GM12878 (cell line): ENCODE measurements around the gene ALDH1L1. TPM values are rescaled to one million over a fixed set of nuclear protein-coding genes. Genes with fewer than 3 reads are reported as not detected.

Source experiments
- ATAC-seq: fragments of 200-7000 bp; cut with Tn5 transposase; 3 replicates; pipeline ENCODE4 v1.9.1; 2020; ENCODE audit warnings: mild to moderate bottlenecking, moderate library complexity
- BruUV-seq: library from RNA; stranded (reverse); fragments of 400-500 nt; replicated peaks from 2 replicates; lab custom pipeline; 2021; lab: Mats Ljungman, UMichigan
- CTCF ChIA-PET: fragments of 300-600 bp; sonication (Branson Sonifier 250); formaldehyde crosslinking; extraction: SDS; loops from one replicate; lab custom pipeline; 2021; ENCODE audit warnings: inconsistent platforms; lab: Yijun Ruan, JAX
- POLR2A ChIA-PET: fragments of 350-600 bp; formaldehyde crosslinking; extraction: SDS; loops from one replicate; lab custom pipeline; 2021; ENCODE audit warnings: inconsistent platforms; lab: Charles Lee
- RAD21 ChIA-PET: fragments of 300-600 bp; sonication (Branson Sonifier 250); formaldehyde crosslinking; loops from one replicate; lab custom pipeline; 2023; ENCODE audit warnings: antibody characterized with exemption; ENCODE audit not compliant: unreplicated experiment; lab: Charles Lee
- SMC1A ChIA-PET: fragments of 300-600 bp; sonication (Branson Sonifier 250); formaldehyde crosslinking; loops from one replicate; lab custom pipeline; 2023; ENCODE audit not compliant: unreplicated experiment, uncharacterized antibody; lab: Charles Lee
- DNase-seq: peaks from one replicate; pipeline ENCODE4 v3.0.0-alpha.2; 2011; ENCODE audit warnings: low read depth, low spot score
- FAIRE-seq: peaks from 3 replicates; lab custom pipeline; 2011; peaks lifted over from hg19 to GRCh38; lab: Jason Lieb, UNC
- H2AFZ ChIP-seq: 2 replicates; pipeline ENCODE4 v1.6.0; 2011; ENCODE audit warnings: low read depth, low read length, control low read depth; ENCODE audit not compliant: control insufficient read depth
- H3K27ac ChIP-seq: 2 replicates; pipeline ENCODE4 v1.5.1; 2011; ENCODE audit warnings: control low read depth; ENCODE audit not compliant: control insufficient read depth, insufficient read depth
- H3K27me3 ChIP-seq, 2 experiments: replicated peaks in 1 of 2; 2 replicates each; pipeline versions ENCODE4 v1.6.0 to v1.6.1; 2011; ENCODE audit warnings: low read length in 1 of 2; ENCODE audit not compliant: control insufficient read depth in 2 of 2, insufficient read depth in 2 of 2
- H3K36me3 ChIP-seq, 2 experiments: 2 replicates each; pipeline ENCODE4 v1.5.1; 2011; ENCODE audit warnings: low read length in 1 of 2; ENCODE audit not compliant: control insufficient read depth in 2 of 2, insufficient read depth in 2 of 2
- H3K4me1 ChIP-seq: 2 replicates; pipeline ENCODE4 v1.6.1; 2011; ENCODE audit warnings: mild to moderate bottlenecking, low read length, moderate library complexity, mixed read lengths; ENCODE audit not compliant: control insufficient read depth, insufficient read depth
- H3K4me2 ChIP-seq: 2 replicates; pipeline ENCODE4 v1.6.0; 2011; ENCODE audit warnings: control low read depth; ENCODE audit not compliant: control insufficient read depth, insufficient read depth
- H3K4me3 ChIP-seq: fragments of 200-600 bp; sonication (generic); 2 replicates; pipeline ENCODE4 v1.5.1; 2016
- H3K79me2 ChIP-seq: 2 replicates; pipeline ENCODE4 v1.6.0; 2011; ENCODE audit warnings: low read length; ENCODE audit not compliant: control insufficient read depth, insufficient read depth
- H3K9ac ChIP-seq: 2 replicates; pipeline ENCODE4 v1.8.0; 2011; ENCODE audit warnings: low read length, control low read depth, mixed read lengths; ENCODE audit not compliant: control insufficient read depth, insufficient read depth
- H3K9me3 ChIP-seq: replicated peaks from 3 replicates; pipeline ENCODE4 v1.5.1; 2011; ENCODE audit warnings: mild to moderate bottlenecking, low read length; ENCODE audit not compliant: control insufficient read depth, insufficient read depth
- H4K20me1 ChIP-seq: 2 replicates; pipeline ENCODE4 v1.6.0; 2011; ENCODE audit not compliant: control insufficient read depth, insufficient read depth
- ASH2L ChIP-seq: fragments of 300-600, 200-600 bp; sonication (generic); IDR thresholded peaks from 2 replicates; pipeline ENCODE4 v1.6.1; 2017; ENCODE audit warnings: low read depth, mild to moderate bottlenecking, borderline replicate concordance
- CREM ChIP-seq: IDR thresholded peaks from 2 replicates; pipeline ENCODE4 v1.6.1; 2014; ENCODE audit warnings: antibody characterized with exemption, low read depth
- EGR1 ChIP-seq, 2 experiments: IDR thresholded peaks; 1 replicate in 1 of 2; 2 replicates in 1 of 2; pipeline ENCODE4 v1.6.1; 2011 to 2012; ENCODE audit warnings: low read depth in 2 of 2, low read length in 2 of 2, borderline replicate concordance in 1 of 2, mild to moderate bottlenecking in 1 of 2, moderate library complexity in 1 of 2
- LARP7 ChIP-seq: fragments of 450-650 bp; IDR thresholded peaks from 2 replicates; pipeline ENCODE4 v1.6.1; 2017; ENCODE audit warnings: mild to moderate bottlenecking
- MTA3 ChIP-seq: IDR thresholded peaks from 2 replicates; pipeline ENCODE4 v1.6.1; 2012; ENCODE audit warnings: low read length, inconsistent platforms, borderline replicate concordance
- MXI1 ChIP-seq: fragments of 150-350 bp; IDR thresholded peaks from 2 replicates; pipeline ENCODE4 v1.6.1; 2011; ENCODE audit warnings: low read depth, mild to moderate bottlenecking, inconsistent platforms, low read length, improper control_type of control experiment
- MYB ChIP-seq: fragments of 150-350 bp; IDR thresholded peaks from 2 replicates; pipeline ENCODE4 v1.6.1; 2014; ENCODE audit warnings: mild to moderate bottlenecking, low read depth, low read length, borderline replicate concordance
- POLR2A ChIP-seq: IDR thresholded peaks from 2 replicates; pipeline ENCODE4 v1.6.1; 2011; ENCODE audit warnings: low read depth, mild to moderate bottlenecking, low read length
- POLR2AphosphoS5 ChIP-seq: IDR thresholded peaks from 2 replicates; pipeline ENCODE4 v1.6.1; 2011; ENCODE audit warnings: mild to moderate bottlenecking, low read length, inconsistent platforms
- POU2F2 ChIP-seq: IDR thresholded peaks from 3 replicates; pipeline ENCODE4 v1.6.1; 2011; ENCODE audit warnings: low read depth, mild to moderate bottlenecking, low read length, borderline replicate concordance
- RBBP5 ChIP-seq: fragments of 200-600 bp; sonication (generic); conservative IDR thresholded peaks from 2 replicates; pipeline ENCODE4 v1.6.1; 2016
- SREBF1 ChIP-seq: IDR thresholded peaks from 2 replicates; pipeline ENCODE4 v1.6.1; 2012; ENCODE audit warnings: mild to moderate bottlenecking, low read length
- USF1 ChIP-seq: IDR thresholded peaks from 2 replicates; pipeline ENCODE4 v1.6.1; 2011; ENCODE audit warnings: borderline replicate concordance, low read depth, mild to moderate bottlenecking, moderate library complexity, mixed read lengths, low read length; ENCODE audit not compliant: insufficient read depth; ENCODE audit errors: extremely low read length
- ZBTB4 ChIP-seq: fragments of 450-650 bp; formaldehyde crosslinking; IDR thresholded peaks from 2 replicates; pipeline ENCODE4 v1.4.0; 2022; ENCODE audit warnings: mild to moderate bottlenecking, moderate library complexity
- ZNF217 ChIP-seq: fragments of 450-650 bp; IDR thresholded peaks from 2 replicates; pipeline ENCODE4 v1.6.1; 2017; ENCODE audit warnings: antibody characterized with exemption, mild to moderate bottlenecking
- WGBS: methylation state at CpG from one replicate; pipeline ENCODE4 v1.1.6; 2016; ENCODE audit warnings: low lambda C conversion rate; ENCODE audit not compliant: insufficient replicate concordance, insufficient coverage; ENCODE audit errors: missing lambda C conversion rate; 5-methylcytosine and 5-hydroxymethylcytosine counted together
- in situ Hi-C: fragments of 300-500 bp; cut with MboI; formaldehyde crosslinking; loops from 9 replicates; pipeline ENCODE4 v1.14.3; 2018; ENCODE audit warnings: mixed read lengths
- intact Hi-C: fragments of 100-400 bp; cut with micrococcal nuclease; formaldehyde crosslinking; loops from one replicate; pipeline ENCODE4 v1.14.2; 2022; ENCODE audit not compliant: unreplicated experiment
- polyA plus RNA-seq, 11 experiments: library from polyadenylated mRNA; depleted of rRNA in 4 of 11; unstranded in 6 of 11; stranded (reverse) in 5 of 11; fragments of >200 nt; fragmentation: Nextera tagmentation in 4 of 11; fragmentation: Illumina TruSeq in 1 of 11; extraction: Ambion mirVana in 4 of 11; extraction: Trizol in 1 of 11; gene quantifications; 1 replicate in 1 of 11; 2 replicates in 10 of 11; pipeline versions ENCODE4 v1.2.1 to v1.2.3, GENCODE V29; 2011 to 2016; ENCODE audit warnings: inconsistent platforms in 2 of 11, missing spikeins in 2 of 11, low read depth in 1 of 11
- total RNA-seq, 4 experiments: library from RNA; depleted of rRNA in 3 of 4; stranded (reverse); fragments of >200 nt in 3 of 4; fragmentation: Illumina TruSeq in 1 of 4; extraction: Trizol in 1 of 4; gene quantifications; 2 replicates each; pipeline versions ENCODE4 v1.2.1 to v1.2.3, GENCODE V29; 2013 to 2021

The ALDH1L1 gene
- total and polyA plus RNA-seq, 10 of the 15 experiments (the other 5 are each of a cell fraction or from before 2014, with no cell fraction given): 0.04 to 18.2 (median 0.45) TPM

GRCh38 chr3:126124148-126124868, 56.1 kb downstream of the ALDH1L1 start:
- Histone ChIP-seq H2AFZ (no peak overlapping the region), H4K20me1 (no peaks in the 10 kb centered on the region), H3K4me3 (no peak overlapping the region), H3K27me3 (peaks cover under 1 to 2% of the 10 kb centered on the region in 2 experiments; a peak in 1 of 4 replicates), H3K4me2 (no peak overlapping the region), H3K27ac (no peak overlapping the region), H3K36me3 (no peaks in the 10 kb centered on the region), H3K9ac (no peak overlapping the region), H3K9me3 (no peaks in the 10 kb centered on the region), H3K79me2 (no peaks in the 10 kb centered on the region), H3K4me1 (no peaks in the 10 kb centered on the region)
- TF ChIP-seq SREBF1 (no peak), CREM (no peak), POLR2AphosphoS5 (no peak), ZNF217 (no peak), LARP7 (no peak)
- ChIA-PET CTCF (no interaction called here), SMC1A (no interaction called here), POLR2A (no interaction called here), RAD21 (no interaction called here)
- in situ Hi-C loops: no loop called here
- 15% methylated on average over 10 of the region's 10 CpGs for WGBS
- no TSS peak for BruUV-seq
- ATAC-seq (no peak), DNase-seq (no peak), FAIRE-seq (no peak)
- intact Hi-C loops: no loop called here

GRCh38 chr3:126121632-126122031, 58.8 kb downstream of the ALDH1L1 start:
- BruUV-seq: no TSS peak
- TF ChIP-seq USF1 (no peak), RBBP5 (no peak), EGR1 (IDR thresholded peaks at IDR 0.05; ENCODE audit: borderline replicate concordance in 1 of 2, low read depth in 2 of 2, low read length in 2 of 2) (no peak), POU2F2 (no peak), ASH2L (no peak), MTA3 (no peak), MYB (no peak), MXI1 (no peak), POLR2A (no peak), ZBTB4 (no peak)
- TF ChIP-seq, all 136 proteins: peak for 0
- Histone ChIP-seq H3K4me3 (no peak overlapping the region), H3K4me1 (no peaks in the 10 kb centered on the region), H3K27me3 (peaks cover 0 to 2% of the 10 kb centered on the region in 2 experiments; a peak in 2 of 4 replicates), H3K27ac (no peak overlapping the region), H3K4me2 (no peak overlapping the region), H2AFZ (no peak overlapping the region), H4K20me1 (no peaks in the 10 kb centered on the region), H3K36me3 (no peaks in the 10 kb centered on the region), H3K9ac (no peak overlapping the region), H3K79me2 (no peaks in the 10 kb centered on the region), H3K9me3 (no peaks in the 10 kb centered on the region)
- CTCF ChIA-PET: interaction anchor here (1.0 kb wide), 1 partner anchor 13 kb away, joined by 3 read pairs; no protein-coding TSS in a partner anchor
- WGBS: 50% methylated on average over 4 of the region's 4 CpGs
- in situ Hi-C loops (no loop called here), intact Hi-C loops (no loop called here)
- no peak for FAIRE-seq
- SMC1A ChIA-PET: no interaction called here
- RAD21 ChIA-PET: no interaction called here
- POLR2A ChIA-PET: no interaction called here
- no peak for DNase-seq
- ATAC-seq: no peak
